Activated B cell treated with CpG ODN at 0.5 μM for 24 hours (primary cell): ENCODE measurements around the gene STAT4. TPM values are rescaled to one million over a fixed set of nuclear protein-coding genes. Genes with fewer than 3 reads are reported as not detected.

Experiments
- ATAC-seq: fragments of 200-7000 bp; cut with Tn5 transposase; one replicate; pipeline ENCODE4 v1.10.0; 2021; ENCODE audit warnings: low read depth, mild to moderate bottlenecking, moderate library complexity
- CTCF ChIA-PET: fragments of 350-600 bp; sonication (Branson Sonifier 250); formaldehyde crosslinking; loops from one replicate; lab custom pipeline; 2021; ENCODE audit warnings: antibody characterized with exemption; lab: Charles Lee
- POLR2A ChIA-PET: fragments of 350-600 bp; sonication (Branson Sonifier 250); formaldehyde crosslinking; loops from one replicate; lab custom pipeline; 2021; ENCODE audit warnings: antibody characterized with exemption; lab: Charles Lee
- DNase-seq: peaks from one replicate; pipeline ENCODE4 v3.0.0; 2022
- H3K27ac Mint-ChIP-seq: one replicate; pipeline ENCODE4 v1.8.0; 2020; ENCODE audit warnings: mixed read lengths
- H3K27me3 Mint-ChIP-seq: one replicate; pipeline ENCODE4 v1.8.0; 2021; ENCODE audit warnings: mixed read lengths
- H3K36me3 Mint-ChIP-seq: one replicate; pipeline ENCODE4 v1.8.0; 2021; ENCODE audit warnings: low read depth, mixed read lengths
- H3K4me1 Mint-ChIP-seq: one replicate; pipeline ENCODE4 v1.8.0; 2021; ENCODE audit warnings: mixed read lengths
- H3K4me3 Mint-ChIP-seq: one replicate; pipeline ENCODE4 v1.8.0; 2020; ENCODE audit warnings: mild to moderate bottlenecking, mixed read lengths
- H3K9me3 Mint-ChIP-seq: one replicate; pipeline ENCODE4 v1.8.0; 2020; ENCODE audit warnings: mixed read lengths
- CTCF ChIP-seq: fragments of 200-600 bp; IDR thresholded peaks from one replicate; pipeline ENCODE4 v1.8.0; 2022; ENCODE audit warnings: antibody characterized with exemption, mild to moderate bottlenecking
- intact Hi-C: fragments of 100-400 bp; cut with micrococcal nuclease; formaldehyde crosslinking; loops from one replicate; pipeline ENCODE4 v1.15.1; 2024
- total RNA-seq: library from RNA; stranded (reverse); gene quantifications from 2 replicates; pipeline ENCODE4 v1.2.3, GENCODE V29; 2022

Gene STAT4
- total RNA-seq, 1 donor from 2014 or later: 16.5 TPM

DNA sequence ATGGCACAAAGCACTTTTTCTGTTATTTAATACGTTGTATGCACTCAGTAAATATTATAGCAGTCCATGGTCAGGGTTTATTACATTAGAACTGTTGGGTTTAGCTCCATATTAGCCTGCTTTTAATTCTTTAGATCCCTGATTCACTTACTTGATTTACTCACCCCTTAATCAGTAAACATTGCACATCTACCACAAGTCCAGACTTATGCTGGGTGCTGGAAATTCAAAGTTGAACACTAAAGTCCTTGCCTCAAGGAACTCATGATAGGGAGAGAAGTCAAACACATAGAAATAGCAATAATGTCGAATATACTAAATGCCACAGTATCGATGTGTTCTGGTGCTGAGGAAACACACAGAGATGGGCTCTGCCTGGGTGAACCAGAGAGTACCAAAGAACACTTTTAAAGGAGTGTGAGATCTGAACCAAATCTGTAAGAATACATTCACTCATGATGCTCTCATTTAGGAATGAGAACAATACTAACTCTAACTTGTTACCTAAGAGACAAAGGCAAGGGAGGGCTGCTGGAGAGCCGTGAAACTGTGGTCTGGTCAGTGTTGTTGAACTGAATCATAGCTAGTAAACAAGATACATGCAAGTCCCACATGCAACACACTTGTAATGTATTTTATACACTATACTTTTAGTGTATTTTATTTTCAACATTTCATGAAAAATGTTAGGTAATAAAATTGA lies 4.9 kb downstream of the STAT4 start:
- H3K27ac Mint-ChIP-seq: no peak overlapping the region
- CTCF ChIA-PET: no interaction called here
- ATAC-seq (no peak), DNase-seq (no peak)
- no peaks in the 10 kb centered on the region for H3K9me3 Mint-ChIP-seq
- no peak overlapping the region for H3K4me3 Mint-ChIP-seq
- TF ChIP-seq CTCF: no peak
- peaks cover 14% of the 10 kb centered on the region for H3K4me1 Mint-ChIP-seq
- peaks cover 8% of the 10 kb centered on the region for H3K27me3 Mint-ChIP-seq
- POLR2A ChIA-PET: no interaction called here
- peaks cover 10% of the 10 kb centered on the region for H3K36me3 Mint-ChIP-seq
- intact Hi-C loops: no loop called here

DNA sequence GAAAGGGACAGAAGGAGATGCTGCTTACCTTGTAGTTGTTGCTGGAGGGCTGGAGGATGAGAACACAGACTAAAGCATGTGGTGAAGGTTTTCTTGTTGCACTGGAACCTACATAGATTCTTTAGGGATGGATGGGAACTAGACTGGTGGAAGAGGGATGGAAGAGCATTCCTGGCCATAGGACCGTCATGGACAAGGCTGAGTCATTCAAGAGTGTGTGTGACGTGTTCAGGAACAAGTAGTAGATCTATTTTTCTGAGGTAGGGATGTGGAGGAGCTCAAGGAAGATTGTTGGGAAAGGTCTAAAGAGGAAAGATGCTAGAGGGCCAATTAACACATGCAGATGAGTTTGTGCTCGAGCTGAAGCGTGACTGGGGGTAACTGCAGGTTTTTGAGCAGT lies 6.6 kb downstream of the STAT4 start:
- no peak for TF ChIP-seq CTCF
- no peaks in the 10 kb centered on the region for H3K9me3 Mint-ChIP-seq
- peaks cover 8% of the 10 kb centered on the region for H3K27me3 Mint-ChIP-seq
- H3K36me3 Mint-ChIP-seq: peaks cover 10% of the 10 kb centered on the region
- DNase-seq: no peak
- H3K4me1 Mint-ChIP-seq: peaks cover 4% of the 10 kb centered on the region
- H3K4me3 Mint-ChIP-seq: no peak overlapping the region
- CTCF ChIA-PET: no interaction called here
- H3K27ac Mint-ChIP-seq: no peak overlapping the region
- intact Hi-C loops: no loop called here
- POLR2A ChIA-PET: no interaction called here
- no peak for ATAC-seq

DNA sequence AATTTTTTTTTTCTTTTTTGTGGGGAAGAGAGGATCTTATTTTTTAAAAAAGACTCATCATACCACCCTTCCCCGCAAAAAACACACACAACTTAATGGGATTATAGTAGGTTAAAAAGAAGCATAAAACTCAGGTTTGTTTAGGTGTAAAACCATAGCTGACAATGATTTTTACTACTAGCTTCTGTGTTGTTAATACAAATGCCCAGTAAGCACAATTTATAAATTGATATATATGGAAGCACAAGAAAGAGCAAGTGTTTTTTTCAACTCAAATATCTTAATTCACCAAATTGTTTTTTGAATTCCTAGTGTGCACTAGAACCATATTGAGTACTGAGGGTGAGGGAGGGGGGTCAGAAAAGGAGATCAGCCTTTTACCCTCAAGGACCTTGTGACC lies 7.0 kb downstream of the STAT4 start:
- no peak for TF ChIP-seq CTCF
- intact Hi-C loops: no loop called here
- Mint-ChIP-seq H3K27ac (no peak overlapping the region), H3K27me3 (peaks cover 6% of the 10 kb centered on the region), H3K4me3 (no peak overlapping the region), H3K9me3 (no peaks in the 10 kb centered on the region), H3K4me1 (peaks cover 1% of the 10 kb centered on the region), H3K36me3 (peaks cover 10% of the 10 kb centered on the region)
- no peak for DNase-seq
- ChIA-PET POLR2A (no interaction called here), CTCF (no interaction called here)
- ATAC-seq: no peak

DNA sequence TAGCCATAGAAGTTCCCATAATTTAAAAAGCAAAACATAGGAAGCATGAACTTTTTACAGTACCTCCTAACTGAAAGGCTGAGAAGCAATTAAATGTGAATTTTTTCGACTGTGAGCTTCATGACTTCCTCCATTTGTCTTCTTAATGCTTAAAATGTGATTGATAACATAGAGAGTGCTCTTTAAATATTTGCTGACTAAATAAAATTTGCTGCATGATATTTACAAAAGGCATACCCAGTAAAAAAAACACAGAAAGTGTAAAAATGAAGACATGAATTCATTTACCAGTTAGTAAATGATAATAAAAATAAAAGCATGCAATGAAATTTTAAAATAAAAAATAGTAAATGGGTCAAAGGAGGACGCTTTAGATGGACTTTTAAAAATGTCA lies 21.9 kb downstream of the STAT4 start:
- intact Hi-C loops: no loop called here
- H3K4me1 Mint-ChIP-seq: no peaks in the 10 kb centered on the region
- no peaks in the 10 kb centered on the region for H3K36me3 Mint-ChIP-seq
- no peak for ATAC-seq
- ChIA-PET CTCF (interaction anchor here (0.6 to 1.3 kb wide), 2 partner anchors 8 to 77 kb away, joined by 3 to 4 read pairs; no protein-coding TSS in a partner anchor), POLR2A (interaction anchor here (0.6 kb wide), 1 partner anchor 131 kb away, joined by 4 read pairs; no protein-coding TSS in a partner anchor)
- H3K9me3 Mint-ChIP-seq: no peaks in the 10 kb centered on the region
- peaks cover 3% of the 10 kb centered on the region for H3K27me3 Mint-ChIP-seq
- TF ChIP-seq CTCF: no peak
- no peak overlapping the region for H3K27ac Mint-ChIP-seq
- no peak for DNase-seq
- H3K4me3 Mint-ChIP-seq: no peak overlapping the region

GRCh38 chr2:191128172-191128910 lies 22.5 kb downstream of the STAT4 start:
- TF ChIP-seq CTCF: no peak

More at GRCh38 chr2:191128172-191128910, 22.5 kb downstream of the STAT4 start:
- Mint-ChIP-seq H3K27me3 (peaks cover 3% of the 10 kb centered on the region), H3K36me3 (no peaks in the 10 kb centered on the region), H3K9me3 (no peaks in the 10 kb centered on the region), H3K4me3 (no peak overlapping the region), H3K4me1 (no peaks in the 10 kb centered on the region), H3K27ac (no peak overlapping the region)
- intact Hi-C loops: no loop called here
- DNase-seq (no peak), ATAC-seq (no peak)
- POLR2A ChIA-PET: interaction anchor here (0.6 kb wide), 1 partner anchor 132 kb away, joined by 4 read pairs; no protein-coding TSS in a partner anchor
- CTCF ChIA-PET: interaction anchor here (1.3 kb wide), 1 partner anchor 77 kb away, joined by 3 read pairs; no protein-coding TSS in a partner anchor
